GM10266 (cell line): ENCODE data around the gene SDCBP2.

ENCODE experiments used
- DNase-seq: peaks from one replicate; pipeline ENCODE4 v3.0.0; 2012; ENCODE audit errors: extremely low spot score
- CTCF ChIP-seq: IDR thresholded peaks from 2 replicates; pipeline ENCODE4 v1.5.1; 2012; ENCODE audit warnings: mild to moderate bottlenecking, low read depth; ENCODE audit not compliant: control insufficient read depth, insufficient read depth; ENCODE audit errors: missing control alignments

SDCBP2 gene

GRCh38 chr20:1310071-1310470 is 18.9 kb downstream of the SDCBP2 start:
- DNase-seq, result no peak
- TF ChIP-seq CTCF, result no peak

GRCh38 chr20:1309439-1309847 is 19.5 kb downstream of the SDCBP2 start:
- DNase-seq, result no peak
- no peak for TF ChIP-seq CTCF

GRCh38 chr20:1308702-1309095 is 20.2 kb downstream of the SDCBP2 start:
- no peak for TF ChIP-seq CTCF

GRCh38 chr20:1308067-1308701 is 20.8 kb downstream of the SDCBP2 start:
- DNase-seq, result no peak
- TF ChIP-seq CTCF, result no peak

More at GRCh38 chr20:1308702-1309095, 20.2 kb downstream of the SDCBP2 start:
- DNase-seq, result no peak

- no peak for DNase-seq
- no peak for TF ChIP-seq CTCF
Observed at GRCh38 chr20:1307571-1307971, 21.4 kb downstream of the SDCBP2 start.

GRCh38 chr20:1307171-1307570 is 21.8 kb downstream of the SDCBP2 start:
- no peak for TF ChIP-seq CTCF
- no peak for DNase-seq

- DNase-seq, result no peak
- no peak for TF ChIP-seq CTCF
Observed at GRCh38 chr20:1306316-1307135, 22.4 kb downstream of the SDCBP2 start.
